HG03135 (cell line): ENCODE data around the gene KRT16.
"Not testable (repeated sequence)": the region's sequence is repeated elsewhere in the genome, so short reads cannot be mapped to it uniquely, and the experiment has no call there.

Experiments
- ATAC-seq: cut with Tn5 transposase; IDR thresholded peaks from one replicate; pipeline ENCODE4 v1.9.1; 2021; ENCODE audit warnings: mild to moderate bottlenecking, moderate library complexity; ENCODE audit not compliant: unreplicated experiment

Gene KRT16

DNA sequence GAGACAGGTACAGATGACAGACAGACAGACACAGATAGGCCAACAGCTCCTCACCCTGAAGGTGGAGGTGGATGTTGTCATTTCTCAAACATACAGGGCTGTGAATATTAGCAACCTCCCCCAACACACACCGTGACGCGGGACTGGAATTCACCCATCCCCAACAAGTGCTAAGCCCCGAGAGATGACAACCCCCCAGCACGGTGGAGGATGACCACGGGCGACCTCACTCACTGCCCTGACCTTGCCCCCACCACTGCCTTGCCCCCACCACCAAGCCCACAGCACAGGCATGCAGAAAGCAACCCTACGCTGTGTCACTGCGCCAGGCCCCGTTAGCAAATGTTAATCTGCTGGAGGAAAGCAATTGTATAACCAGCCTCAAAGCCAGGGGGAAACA is 16.7 kb upstream of the KRT16 start:
- no peak for ATAC-seq

GRCh38 chr17:41628621-41629255 is 16.2 kb upstream of the KRT16 start:
- not testable (repeated sequence) for ATAC-seq

DNA sequence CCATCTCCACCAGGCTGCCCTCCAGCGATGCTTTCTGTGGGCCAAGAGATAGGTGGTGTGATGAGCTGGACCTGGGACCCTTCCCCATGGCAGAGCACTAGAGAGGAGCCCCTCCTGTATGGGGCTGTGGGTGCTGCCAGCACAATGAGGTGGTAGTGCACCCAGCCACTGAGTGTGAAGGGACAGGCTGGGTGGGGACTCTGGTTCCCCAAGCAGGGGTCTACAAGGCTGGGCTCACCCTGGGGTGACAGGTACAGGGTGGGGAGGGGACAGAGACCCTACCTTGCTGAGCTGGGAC is 15.5 kb upstream of the KRT16 start:
- not testable (repeated sequence) for ATAC-seq

GRCh38 chr17:41627316-41628072 is 14.9 kb upstream of the KRT16 start:
- ATAC-seq = no peak

GRCh38 chr17:41626914-41627295 is 14.3 kb upstream of the KRT16 start:
- ATAC-seq = not testable (repeated sequence)

DNA sequence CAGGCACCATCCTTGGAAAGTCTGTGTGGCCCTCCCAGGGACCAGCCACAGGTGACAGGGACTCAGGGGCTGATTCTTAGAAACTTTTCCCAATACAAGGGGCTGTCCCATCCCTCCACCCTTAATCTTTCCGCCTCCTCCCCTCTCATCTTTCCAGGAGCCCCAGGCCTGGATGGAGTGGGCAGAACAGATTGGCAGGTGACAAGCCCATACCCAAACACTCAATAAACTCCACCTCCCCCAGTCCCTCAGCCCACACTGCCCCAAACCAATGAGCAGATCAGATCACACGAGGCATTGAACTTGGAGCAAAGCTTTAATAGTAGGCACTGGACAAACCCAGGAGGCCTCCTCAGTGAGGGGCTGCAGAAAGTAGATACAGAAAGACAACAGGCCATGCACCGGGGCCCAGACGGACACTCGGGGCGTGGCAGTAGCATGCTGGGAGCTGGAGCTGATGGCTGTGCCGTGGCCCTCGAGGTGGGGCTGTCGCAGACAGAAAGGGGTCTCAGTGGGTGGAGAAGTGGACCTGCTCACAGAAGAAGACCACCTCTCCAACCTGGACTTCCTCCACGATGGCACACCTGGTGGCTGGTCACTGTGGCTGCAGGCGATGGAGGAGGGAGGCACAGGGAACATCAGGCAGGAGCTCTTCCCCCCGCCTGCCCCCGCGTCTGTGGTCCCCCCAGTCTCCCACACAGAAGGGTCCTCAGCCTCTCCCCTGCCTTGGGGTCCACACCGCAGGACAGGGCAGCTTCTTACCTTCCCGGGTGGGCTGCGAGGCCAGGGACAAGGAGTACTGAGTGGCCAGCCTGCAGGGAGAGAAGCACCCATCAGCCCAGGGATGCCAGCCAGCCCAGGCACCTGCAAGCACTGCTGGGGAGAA is 13.7 kb upstream of the KRT16 start:
- not testable (repeated sequence) for ATAC-seq

DNA sequence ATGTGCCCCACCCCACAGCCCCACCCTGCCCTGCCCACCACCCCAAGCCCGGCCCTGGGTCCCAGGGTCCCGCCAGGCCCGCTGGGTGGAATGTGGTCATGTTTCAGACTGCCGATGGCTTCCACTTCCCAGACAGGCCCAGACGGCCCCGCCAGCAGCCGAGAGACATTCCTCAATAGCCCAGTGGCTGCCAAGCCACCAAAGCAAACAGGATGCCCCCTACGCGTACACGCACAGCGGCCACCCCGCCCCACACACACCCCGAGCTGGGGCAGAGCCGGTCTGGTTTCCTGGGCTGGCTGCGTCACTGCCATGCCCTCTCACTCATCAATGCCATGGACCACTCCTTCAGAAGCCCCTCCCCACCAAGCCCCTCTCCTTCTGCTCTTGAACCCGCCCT is 13.0 kb upstream of the KRT16 start:
- no peak for ATAC-seq

DNA sequence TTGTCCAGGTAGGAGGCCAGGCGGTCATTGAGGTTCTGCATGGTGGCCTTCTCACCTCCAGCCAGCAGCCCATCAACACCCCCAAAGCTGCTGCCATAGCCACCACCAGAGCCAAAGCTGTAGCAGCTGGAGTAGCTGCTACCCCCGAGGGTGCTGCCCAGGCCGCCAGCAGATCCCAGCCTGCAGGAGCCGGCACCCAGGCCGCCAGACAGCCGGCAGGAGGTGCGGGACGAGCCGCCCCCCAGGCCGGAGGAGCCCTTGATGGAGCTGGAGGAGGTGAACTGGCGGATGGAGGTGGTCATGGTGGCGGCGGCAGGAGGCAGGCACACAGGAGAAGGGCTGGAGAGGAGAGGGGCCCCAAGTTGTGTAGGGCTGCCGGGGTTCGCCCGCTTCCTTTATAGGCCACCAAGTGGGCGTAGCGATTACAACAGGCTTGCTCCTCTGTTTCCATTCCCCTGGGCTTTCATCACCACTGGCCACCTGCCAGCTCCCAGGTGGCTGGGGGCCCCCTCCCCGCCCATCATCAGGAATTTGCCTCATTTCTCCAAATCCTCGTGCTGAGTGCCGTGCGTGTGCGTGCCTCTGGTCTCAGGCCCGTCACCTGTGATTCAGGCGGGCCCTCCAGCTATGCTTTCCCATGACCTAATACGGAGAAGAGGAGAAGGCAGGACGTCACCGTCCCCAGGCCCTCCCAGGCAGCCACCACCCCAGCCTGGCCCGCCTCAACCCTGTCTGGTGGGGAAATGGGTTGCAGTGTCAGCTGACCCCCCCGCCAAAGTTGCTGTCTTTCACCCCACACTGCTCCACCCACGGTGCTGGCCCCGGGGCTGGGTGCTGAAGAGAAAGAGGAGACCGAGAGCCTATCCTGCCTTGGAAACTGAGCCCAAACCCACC is 11.9 kb upstream of the KRT16 start, which contains the start of gene KRT17:
KRT17 (minus strand) TSS at position 368 of the 894 bp plus-strand sequence; CDS start at position 302, 66 bp downstream.
- no peak for ATAC-seq

DNA sequence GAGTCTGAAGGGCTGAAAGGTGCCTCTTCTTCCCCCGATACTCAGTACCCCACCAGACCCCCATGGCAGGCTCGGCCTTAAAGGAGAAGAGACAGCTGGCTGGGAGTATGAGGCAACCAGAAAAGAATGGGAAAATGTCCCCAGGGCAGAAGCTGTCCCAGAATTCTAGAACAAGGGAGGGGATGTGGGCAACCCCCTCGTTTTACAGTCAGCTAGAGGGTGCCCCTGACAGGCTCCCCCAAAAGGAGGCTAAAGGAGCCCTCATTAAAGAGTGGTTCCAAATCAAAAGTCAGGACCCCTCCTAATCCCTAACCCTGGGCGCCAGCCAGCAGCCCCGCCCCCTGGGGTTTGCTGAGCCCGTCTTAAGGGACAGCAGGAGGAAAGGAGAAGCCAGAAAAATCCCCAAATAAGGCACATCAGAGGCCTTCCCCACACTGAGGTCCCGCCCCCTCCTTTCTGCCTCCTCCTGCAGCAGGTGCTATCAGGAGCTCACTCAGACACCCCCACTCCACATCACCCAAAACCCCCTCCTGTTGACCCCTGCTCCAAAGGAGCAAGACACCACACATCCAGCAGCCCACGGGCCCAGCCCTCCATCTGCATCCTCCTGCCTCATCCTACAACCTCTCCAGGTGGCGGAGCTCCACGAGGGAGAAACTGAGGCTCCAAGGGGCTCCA is 10.8 kb upstream of the KRT16 start:
- ATAC-seq = not testable (repeated sequence)

- not testable (repeated sequence) for ATAC-seq
Observed at GRCh38 chr17:41622340-41623183, 10.0 kb upstream of the KRT16 start.

DNA sequence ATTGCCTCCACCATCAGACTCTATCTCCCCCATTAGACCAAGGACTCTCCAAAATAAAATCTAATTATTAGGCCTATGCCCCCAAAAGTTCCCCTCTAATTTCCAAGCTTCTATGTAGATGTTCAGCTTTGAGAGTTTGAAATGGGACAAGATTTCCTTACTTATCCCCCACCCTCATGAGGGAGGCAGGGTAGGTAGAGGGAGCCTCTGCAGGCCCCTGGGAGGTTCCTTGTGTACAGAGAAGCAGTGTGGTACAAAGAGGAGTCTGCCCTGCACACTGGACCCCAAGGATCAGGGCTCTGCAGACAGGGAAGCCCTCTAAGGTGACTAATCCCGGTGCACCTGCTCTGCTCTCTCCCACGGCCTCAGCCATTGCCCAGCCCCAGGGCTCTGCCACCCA is 9.3 kb upstream of the KRT16 start:
- no peak for ATAC-seq

DNA sequence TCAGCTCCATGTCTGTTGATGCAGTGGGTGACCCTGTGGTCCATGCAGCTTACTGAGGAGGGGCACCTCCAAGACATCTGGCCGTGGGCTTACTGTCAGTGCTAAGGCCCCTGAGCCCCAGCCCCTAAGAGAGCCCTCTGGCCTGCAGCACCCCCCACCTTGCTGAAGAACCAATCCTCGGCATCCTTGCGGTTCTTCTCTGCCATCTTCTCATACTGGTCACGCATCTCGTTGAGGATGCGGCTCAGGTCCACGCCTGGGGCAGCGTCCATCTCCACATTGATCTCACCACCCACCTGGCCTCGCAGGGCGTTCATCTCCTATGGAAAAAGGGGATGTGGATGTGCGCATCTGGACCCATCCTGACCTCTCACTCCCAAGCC is 8.9 kb upstream of the KRT16 start:
- not testable (repeated sequence) for ATAC-seq

DNA sequence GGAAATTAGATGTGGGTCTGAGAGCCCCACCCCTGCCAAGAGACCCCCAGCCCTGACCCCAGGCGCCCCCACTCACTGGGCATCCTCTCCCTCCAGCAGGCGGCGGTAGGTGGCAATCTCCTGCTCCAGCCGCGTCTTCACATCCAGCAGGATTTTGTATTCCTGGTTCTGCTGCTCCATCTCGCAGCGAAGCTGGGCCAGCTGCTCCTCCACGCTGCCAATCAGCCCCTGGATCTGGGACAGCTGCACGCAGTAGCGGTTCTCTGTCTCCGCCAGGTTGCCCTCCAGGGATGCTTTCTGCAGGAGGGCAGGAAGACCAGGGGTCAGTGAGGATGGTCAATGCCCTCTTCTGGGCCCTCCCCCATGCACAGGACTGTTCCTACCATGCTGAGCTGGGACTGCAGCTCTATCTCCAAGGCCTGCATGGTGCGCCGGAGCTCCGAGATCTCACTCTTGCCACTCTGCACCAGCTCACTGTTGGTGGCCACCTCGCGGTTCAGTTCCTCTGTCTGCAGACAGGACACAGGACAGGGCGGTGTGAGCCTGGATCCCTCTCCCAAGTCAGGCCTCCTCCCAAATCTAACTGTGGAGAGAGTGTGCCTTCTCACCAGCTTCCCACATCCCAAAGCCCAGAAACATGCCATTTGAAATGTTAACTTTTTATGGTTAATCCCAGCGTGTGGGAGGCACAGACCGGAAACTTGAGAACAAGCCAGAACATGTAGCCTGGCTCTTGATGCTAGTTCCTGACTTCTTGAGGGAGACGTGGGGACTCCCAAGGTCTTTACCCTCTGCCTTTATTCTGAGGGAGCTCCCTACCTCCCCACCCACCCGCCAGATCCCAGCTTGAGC is 8.2 kb upstream of the KRT16 start:
- no peak for ATAC-seq

DNA sequence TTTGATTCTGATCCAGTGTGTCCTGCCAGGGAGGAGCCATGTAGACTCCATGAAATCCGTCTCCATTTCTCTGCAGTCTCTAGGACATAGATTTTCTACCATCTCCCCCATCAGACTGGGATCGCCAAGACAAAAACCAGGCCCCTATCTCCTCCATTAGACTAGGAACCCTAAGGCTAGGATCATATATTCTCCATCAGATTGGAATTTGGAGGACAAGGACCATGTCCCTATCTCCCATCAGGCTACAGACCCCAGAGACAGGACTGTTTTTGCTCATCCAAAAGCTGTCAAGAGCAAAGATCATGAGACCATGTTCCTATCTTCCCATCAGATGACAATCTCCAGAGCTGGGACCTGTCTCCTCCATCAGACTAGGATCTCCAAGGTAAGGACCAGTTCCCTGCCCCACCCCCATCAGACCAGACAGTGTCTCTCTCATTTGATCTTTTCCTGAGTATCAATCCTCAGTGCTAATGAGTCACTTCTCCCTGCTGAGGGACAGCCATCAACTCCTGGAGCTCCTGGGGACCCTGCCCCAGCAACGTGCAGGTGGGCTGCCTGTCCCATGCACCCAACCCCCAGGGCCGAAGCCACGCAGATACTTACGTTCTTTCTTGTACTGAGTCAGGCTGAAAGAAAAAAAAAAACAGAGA is 7.5 kb upstream of the KRT16 start:
- not testable (repeated sequence) for ATAC-seq

- ATAC-seq = no peak
Observed at GRCh38 chr17:41619036-41619926, 6.7 kb upstream of the KRT16 start.

DNA sequence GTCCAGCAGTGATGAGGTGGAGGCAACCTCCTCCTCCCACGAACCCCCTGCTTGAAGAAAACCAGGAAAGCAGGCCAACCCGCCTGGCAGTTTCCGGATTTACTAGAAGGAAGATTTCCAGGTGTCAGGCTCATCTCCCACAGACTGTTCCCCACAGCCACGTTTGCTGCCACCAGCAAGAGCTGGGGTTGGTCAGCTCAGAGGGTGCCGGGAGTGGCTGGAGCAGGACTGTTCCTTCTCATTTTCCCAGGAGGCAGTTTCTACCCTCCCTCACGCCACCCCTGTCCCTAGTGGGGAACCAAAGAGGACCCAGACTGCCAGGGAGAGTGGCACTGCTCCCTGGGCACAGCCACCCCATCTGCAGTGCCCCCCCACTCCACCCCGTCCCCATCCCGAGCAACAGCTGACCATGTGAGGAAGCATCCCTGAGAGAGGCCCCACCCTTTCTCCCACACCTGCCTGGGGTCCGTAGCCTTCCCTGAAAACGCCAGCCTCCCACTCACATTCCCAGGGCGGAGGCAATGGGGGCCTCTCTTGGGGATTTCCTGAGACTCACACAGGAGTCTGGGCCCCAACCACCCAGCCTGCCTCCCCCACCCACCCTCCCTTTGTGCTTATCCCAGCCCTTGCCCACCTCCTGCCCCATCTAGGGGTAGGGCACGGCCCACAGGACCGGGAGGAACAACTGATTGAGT is 5.9 kb upstream of the KRT16 start:
- no peak for ATAC-seq
